IPS-18c (cell line): ENCODE results near the gene FEZF1.
A peak's percentile ranks its signal among the peaks of the same experiment; 100 is the strongest.

Experiments
- H3K4me3 ChIP-seq: 2 replicates; pipeline ENCODE4 v1.7.0; 2013; ENCODE audit warnings: low read depth, mild to moderate bottlenecking, low read length, moderate library complexity; ENCODE audit not compliant: insufficient read depth
- H3K9me3 ChIP-seq: one replicate; pipeline ENCODE4 v1.6.1; 2013; ENCODE audit warnings: mild to moderate bottlenecking, low read length, moderate library complexity; ENCODE audit not compliant: control insufficient read depth, insufficient read depth

Gene FEZF1

DNA sequence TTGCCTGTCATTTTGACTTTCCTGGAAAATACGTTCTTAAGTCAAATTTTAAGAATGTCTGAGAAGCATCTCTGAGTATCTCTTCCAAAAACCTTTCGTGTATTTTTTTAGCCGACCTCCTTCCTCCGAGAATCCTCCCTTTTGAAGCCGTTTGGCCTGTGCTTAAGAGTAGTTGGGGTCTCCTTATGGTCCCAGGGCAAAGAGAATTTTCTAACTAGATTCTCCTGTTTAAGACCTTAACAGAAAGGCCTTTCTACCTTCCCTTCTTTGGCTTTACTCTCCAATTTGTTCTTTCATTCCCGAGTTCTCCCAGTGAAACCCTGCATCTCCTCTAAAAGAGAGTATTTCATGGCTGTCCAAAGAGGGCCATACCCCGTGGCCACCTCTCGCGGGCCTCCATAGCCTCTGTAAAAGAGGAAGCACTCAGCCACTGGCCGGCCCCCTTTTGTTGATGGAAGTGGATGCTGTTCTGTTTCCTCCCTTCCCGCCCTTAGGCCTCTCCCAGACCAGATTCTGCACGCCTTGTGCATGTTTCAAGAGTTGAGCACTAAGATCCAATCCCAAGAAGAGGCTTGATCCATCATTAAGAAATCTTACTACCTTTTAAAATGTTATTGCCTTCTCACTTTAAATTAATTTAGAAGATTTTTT lies 6.6 kb upstream of the FEZF1 start:
- Histone ChIP-seq H3K9me3 (no peaks in the 10 kb centered on the region), H3K4me3 (peak overlapping the region; percentile 65; the same call in 1 of the 2 replicates)

- Histone ChIP-seq H3K4me3 (peak overlapping the region; percentile 65), H3K9me3 (no peaks in the 10 kb centered on the region)
Measured at GRCh38 chr7:122310119-122311021, 5.8 kb upstream of the FEZF1 start.

DNA sequence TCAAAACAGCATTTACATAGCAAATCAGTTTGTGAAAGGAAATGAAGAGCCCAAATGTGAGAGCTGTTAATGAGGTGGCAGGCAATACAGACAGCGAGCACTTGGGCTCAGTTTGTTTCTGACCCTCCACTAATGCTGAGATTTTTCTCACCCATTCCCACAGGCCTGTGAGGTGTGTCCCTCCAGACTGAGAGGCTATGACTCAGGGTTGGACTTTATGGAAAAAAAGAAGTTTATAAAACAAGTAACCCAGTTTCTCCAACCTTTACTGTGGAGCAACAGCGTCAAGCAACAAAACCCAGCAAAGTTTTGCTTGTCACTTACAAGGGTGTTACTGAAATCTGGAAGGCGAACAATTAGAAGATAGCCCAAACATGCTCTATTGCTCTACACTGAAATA lies 4.9 kb upstream of the FEZF1 start:
- Histone ChIP-seq H3K9me3 (no peaks in the 10 kb centered on the region), H3K4me3 (peak overlapping the region; percentile 65; the same call in 1 of the 2 replicates)

- H3K4me3 ChIP-seq: peak overlapping the region; percentile 71
- no peaks in the 10 kb centered on the region for H3K9me3 ChIP-seq
Measured at GRCh38 chr7:122307228-122307621, 2.7 kb upstream of the FEZF1 start.

DNA sequence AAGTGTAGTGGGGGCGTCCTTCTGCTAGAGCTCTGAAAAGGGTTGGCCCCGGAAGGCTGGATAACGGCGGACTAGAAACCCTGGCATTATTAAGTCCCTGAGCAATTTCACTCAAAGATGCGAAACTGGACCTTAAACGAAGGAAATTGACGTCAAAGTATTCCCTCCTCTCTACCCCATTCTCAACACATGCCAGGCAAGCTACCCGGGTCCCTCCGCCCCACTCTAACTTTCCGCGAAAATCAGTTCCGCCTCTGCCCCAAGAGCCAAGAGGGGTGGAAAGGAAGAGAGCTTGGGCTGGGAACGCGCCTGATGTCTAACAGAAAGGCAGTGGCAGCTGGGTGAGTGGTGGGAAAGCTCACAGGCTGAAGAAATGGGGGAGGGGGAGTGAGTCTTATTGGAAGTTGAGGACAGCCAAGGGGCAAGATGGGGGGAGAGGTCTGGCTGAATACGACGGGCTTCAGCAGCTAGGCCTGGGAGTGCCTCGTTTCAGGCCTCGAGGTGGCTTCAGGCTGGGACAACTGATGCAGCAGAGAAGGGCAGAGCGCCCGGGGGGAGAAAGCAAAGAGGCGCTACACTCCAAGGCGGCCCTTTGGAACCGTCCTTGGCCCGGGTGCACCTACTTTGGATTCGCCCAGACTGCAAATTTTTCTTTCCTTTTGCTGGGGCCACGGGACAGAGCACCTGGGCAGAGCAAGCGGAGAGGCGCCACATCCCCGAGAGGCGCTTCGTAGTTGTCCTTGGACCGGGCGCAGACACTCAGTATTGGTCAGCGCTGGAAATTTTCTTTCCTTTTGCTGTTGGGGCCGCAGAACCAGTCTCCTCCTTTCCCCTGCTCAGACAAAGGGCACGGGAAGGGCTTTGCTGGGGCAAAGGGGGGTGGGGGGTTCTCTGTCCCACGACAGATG lies 2.0 kb upstream of the FEZF1 start:
- H3K9me3 ChIP-seq: peaks cover 2% of the 10 kb centered on the region

GRCh38 chr7:122305475-122306319 lies 1.1 kb upstream of the FEZF1 start:
- H3K4me3 ChIP-seq: peak overlapping the region; percentile 71
- H3K9me3 ChIP-seq: peaks cover 2% of the 10 kb centered on the region

More for the DNA sequence above, 2.0 kb upstream of the FEZF1 start:
- peak overlapping the region; percentile 71 for H3K4me3 ChIP-seq

GRCh38 chr7:122304996-122305421 lies 459 bp upstream of the FEZF1 start:
- H3K9me3 ChIP-seq: peaks cover 4% of the 10 kb centered on the region
- peak overlapping the region; percentile 71 for H3K4me3 ChIP-seq

DNA sequence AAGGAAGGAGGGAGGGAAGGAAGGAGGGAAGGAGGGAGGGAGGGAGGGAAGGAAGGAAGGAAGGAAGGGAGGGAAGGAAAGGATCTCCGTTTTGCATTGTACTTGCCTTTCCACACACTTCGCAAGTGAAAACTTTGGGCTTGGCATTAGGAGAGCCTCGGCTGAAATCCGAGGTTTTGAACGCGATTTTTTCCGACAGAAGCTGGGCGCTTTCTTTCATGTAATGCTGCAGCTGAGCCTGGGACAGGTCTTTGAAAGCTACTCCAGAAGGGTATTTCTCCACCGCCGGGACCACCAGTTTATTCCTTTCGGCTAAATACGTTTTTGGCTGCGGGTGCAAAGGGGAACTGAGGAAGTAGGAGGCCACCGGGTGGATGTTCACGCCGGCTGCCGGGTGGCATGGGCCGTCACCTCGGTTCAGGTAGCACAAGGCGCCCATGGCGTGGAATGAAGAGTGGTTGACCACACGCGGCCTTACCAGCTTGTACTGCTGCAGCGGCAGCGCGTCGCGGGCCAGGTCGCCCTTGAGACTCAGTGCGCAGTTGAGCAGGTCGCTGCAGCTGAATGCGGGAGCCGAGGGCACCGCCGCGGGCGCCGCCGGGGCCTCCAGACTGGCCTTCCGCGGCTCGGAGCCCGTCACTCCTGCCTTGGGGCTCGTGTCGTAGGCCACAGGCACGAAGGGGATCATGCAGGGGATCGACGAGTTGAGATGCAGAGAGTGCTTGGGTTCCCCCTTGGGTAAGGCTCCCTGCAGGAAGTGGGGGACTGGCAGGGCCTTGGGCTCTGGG lies 825 bp downstream of the FEZF1 start:
- peak overlapping the region; percentile 71 for H3K4me3 ChIP-seq
- H3K9me3 ChIP-seq: peaks cover 4% of the 10 kb centered on the region

DNA sequence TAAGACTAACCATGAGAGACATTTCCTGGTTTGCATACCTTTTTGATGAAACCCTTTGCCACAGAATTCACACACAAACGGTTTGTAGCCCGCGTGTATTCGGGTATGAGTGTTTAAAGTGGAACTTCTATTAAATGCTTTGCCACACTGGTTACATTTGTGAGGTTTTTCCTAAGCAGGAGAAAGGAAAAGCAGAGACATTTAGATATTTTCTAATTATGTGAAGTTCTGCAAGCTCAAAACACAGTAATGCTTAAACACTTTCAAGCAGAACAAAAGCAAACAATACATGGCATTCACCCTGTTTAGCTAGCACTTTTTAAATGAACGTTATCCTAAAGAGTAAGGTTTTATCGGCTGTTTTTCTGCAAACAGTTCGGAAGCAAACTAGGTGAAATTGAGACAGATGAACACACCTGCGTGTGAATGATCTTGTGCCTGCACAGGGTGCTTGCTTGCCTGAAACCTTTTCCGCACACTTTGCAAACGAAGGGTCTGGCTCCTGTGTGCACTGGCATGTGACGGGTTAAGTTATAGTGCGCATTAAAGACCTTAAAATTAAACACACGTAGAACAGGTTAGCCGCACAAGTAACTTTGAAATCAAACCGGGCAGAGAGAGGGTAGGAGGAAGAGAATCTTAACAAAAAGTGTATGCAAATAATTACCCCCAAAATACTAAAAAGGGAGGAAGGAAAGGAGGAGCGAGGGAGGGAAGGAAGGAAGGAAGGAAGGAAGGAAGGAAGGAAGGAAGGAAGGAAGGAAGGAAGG lies 1.6 kb downstream of the FEZF1 start:
- 0 out of 2 replicates have a peak overlapping the region, but pooled peaks have one; percentile 16 for H3K4me3 ChIP-seq

GRCh38 chr7:122301858-122302760 lies 2.4 kb downstream of the FEZF1 start:
- Histone ChIP-seq H3K9me3 (peaks cover 4% of the 10 kb centered on the region), H3K4me3 (peak overlapping the region; percentile 29; the same call in 1 of the 2 replicates)

More for the DNA sequence above, 1.6 kb downstream of the FEZF1 start:
- H3K9me3 ChIP-seq: peaks cover 4% of the 10 kb centered on the region

GRCh38 chr7:122300956-122301833 lies 3.4 kb downstream of the FEZF1 start:
- Histone ChIP-seq H3K4me3 (peak overlapping the region; percentile 62; the same call in 1 of the 2 replicates), H3K9me3 (peaks cover 4% of the 10 kb centered on the region)

DNA sequence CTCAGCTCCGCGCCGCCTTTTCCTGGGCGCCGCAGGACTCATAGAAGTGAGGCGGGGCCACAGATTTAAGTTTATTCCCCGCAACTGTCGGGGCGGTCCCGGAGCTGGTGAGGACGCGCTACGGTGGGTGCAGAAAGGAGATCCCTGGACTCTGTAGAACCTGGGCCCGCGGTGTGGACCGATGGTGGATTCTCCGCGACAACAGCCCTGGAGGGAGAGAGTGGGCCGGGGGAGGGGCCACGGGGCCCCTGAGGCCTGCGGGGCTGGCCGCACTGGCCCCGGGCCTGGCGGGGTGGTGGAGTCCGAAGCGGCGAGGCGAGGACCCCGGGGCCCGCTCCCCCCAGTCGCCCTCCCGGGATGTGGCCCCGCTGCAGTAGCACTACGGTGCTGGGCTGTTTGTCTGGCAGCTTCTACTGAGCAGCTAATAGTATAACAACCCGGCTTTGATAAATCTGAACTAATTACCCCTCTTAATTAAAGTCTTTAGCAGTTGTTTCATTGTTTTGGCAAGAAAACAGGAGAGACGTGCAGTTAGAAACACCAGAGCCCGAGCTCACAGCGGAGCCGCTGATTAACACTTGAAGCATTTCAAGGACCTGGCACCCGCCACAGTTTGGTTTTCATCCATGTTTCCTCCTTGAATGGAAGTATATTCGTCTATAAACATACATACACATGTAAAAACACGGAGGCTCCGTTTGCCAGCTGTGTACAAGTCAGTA lies 4.2 kb downstream of the FEZF1 start:
- Histone ChIP-seq H3K9me3 (peaks cover 4% of the 10 kb centered on the region), H3K4me3 (peak overlapping the region; percentile 62)
